ENCODE data around the gene PTCD2. TPM values are rescaled to one million over a fixed set of nuclear protein-coding genes. Genes with fewer than 3 reads are reported as not detected.

Gene PTCD2
- total and polyA plus RNA-seq, 2 donors (not counting 3 experiments of a cell fraction or from before 2014, with no cell fraction given) = 4.3 to 6.7 TPM

GRCh38 chr5:72380492-72381274 lies 60.5 kb downstream of the PTCD2 start:
- dilution Hi-C loops (cut with MboI; ENCODE audit: extremely low pct_ligation_motif_present, low sequenced_read_pairs) = no loop called here
- H3K4me2 ChIP-seq (ENCODE audit: insufficient read depth, low read length) = no peak overlapping the region

More at GRCh38 chr5:72380492-72381274, 60.5 kb downstream of the PTCD2 start:
- Histone ChIP-seq H3K27ac (ENCODE audit: insufficient read depth, low read depth, low read length) (no peak overlapping the region), H3K9me1 (replicated peaks; ENCODE audit: control insufficient read depth, extremely low read depth, insufficient read depth, low read length) (no peaks in the 10 kb centered on the region), H3K9ac (replicated peaks; ENCODE audit: extremely low read depth, insufficient read depth, low read length) (no peak overlapping the region), H3K4me3 (replicated peaks in 1 of 3; ENCODE audit: insufficient read depth in 1 of 3, low read depth in 1 of 3, low read length in 3 of 3) (no peak overlapping the region), H2AFZ (ENCODE audit: low read depth, low read length) (no peak overlapping the region), H3K27me3 (ENCODE audit: control insufficient read depth in 2 of 2, insufficient read depth in 2 of 2, low read length in 2 of 2) (no peaks in the 10 kb centered on the region), H3K4me1 (ENCODE audit: control insufficient read depth, extremely low read depth, insufficient read depth, low read length) (peaks cover 15% of the 10 kb centered on the region), H3K36me3 (ENCODE audit: control insufficient read depth in 2 of 2, extremely low read depth in 1 of 2, insufficient read depth in 2 of 2, low read length in 2 of 2) (no peaks in the 10 kb centered on the region), H3K9me3 (replicated peaks; ENCODE audit: control insufficient read depth, insufficient read depth, low read length) (no peaks in the 10 kb centered on the region), H4K20me1 (replicated peaks; ENCODE audit: control insufficient read depth, extremely low read depth, insufficient read depth, low read length) (no peaks in the 10 kb centered on the region), H3K79me2 (ENCODE audit: control insufficient read depth, insufficient read depth, low read length) (no peaks in the 10 kb centered on the region)
- DNase-seq (ENCODE audit: low read depth, low spot score) = no peak
- TF ChIP-seq POLR2AphosphoS5 (IDR thresholded peaks at IDR 0.05; ENCODE audit: insufficient read depth, low read depth, low read length) (no peak), JUN (IDR thresholded peaks at IDR 0.05; ENCODE audit: borderline replicate concordance, insufficient read depth, insufficient read length, low read depth) (no peak), MYC (IDR thresholded peaks at IDR 0.05; ENCODE audit: low read depth, low read length) (no peak), GATA2 (IDR thresholded peaks at IDR 0.05; ENCODE audit: insufficient read depth, insufficient read length, low read depth, low read length) (no peak), EZH2 (IDR thresholded peaks at IDR 0.05; ENCODE audit: borderline replicate concordance, low read depth, low read length, severe bottlenecking) (no peak), FOS (IDR thresholded peaks at IDR 0.05; ENCODE audit: borderline replicate concordance, insufficient read depth, low read length) (no peak), POLR2A (IDR thresholded peaks at IDR 0.05; ENCODE audit: low read depth, low read length) (no peak)
- TF ChIP-seq, protein P1, sequence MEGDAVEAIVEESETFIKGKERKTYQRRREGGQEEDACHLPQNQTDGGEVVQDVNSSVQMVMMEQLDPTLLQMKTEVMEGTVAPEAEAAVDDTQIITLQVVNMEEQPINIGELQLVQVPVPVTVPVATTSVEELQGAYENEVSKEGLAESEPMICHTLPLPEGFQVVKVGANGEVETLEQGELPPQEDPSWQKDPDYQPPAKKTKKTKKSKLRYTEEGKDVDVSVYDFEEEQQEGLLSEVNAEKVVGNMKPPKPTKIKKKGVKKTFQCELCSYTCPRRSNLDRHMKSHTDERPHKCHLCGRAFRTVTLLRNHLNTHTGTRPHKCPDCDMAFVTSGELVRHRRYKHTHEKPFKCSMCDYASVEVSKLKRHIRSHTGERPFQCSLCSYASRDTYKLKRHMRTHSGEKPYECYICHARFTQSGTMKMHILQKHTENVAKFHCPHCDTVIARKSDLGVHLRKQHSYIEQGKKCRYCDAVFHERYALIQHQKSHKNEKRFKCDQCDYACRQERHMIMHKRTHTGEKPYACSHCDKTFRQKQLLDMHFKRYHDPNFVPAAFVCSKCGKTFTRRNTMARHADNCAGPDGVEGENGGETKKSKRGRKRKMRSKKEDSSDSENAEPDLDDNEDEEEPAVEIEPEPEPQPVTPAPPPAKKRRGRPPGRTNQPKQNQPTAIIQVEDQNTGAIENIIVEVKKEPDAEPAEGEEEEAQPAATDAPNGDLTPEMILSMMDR (IDR thresholded peaks at IDR 0.05; ENCODE audit: extremely low read depth in 1 of 2, insufficient read depth in 1 of 2, low read depth in 1 of 2, low read length in 2 of 2) = no peak
- TF ChIP-seq, protein P2, sequence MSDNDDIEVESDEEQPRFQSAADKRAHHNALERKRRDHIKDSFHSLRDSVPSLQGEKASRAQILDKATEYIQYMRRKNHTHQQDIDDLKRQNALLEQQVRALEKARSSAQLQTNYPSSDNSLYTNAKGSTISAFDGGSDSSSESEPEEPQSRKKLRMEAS (IDR thresholded peaks at IDR 0.05; ENCODE audit: insufficient read depth, insufficient read length) = no peak
- no TSS peak for BruUV-seq (replicated peaks)
- ChIA-PET POLR2A (no interaction called here), CTCF (no interaction called here)
- intact Hi-C loops (cut with micrococcal nuclease) = no loop called here
- FAIRE-seq = no peak
